LNCAP (cell line): Measurements from ENCODE around the gene SLC10A1.

ENCODE experiments used
- CTCF ChIP-seq: fragments of 450-650 bp; IDR thresholded peaks from 2 replicates; pipeline ENCODE4 v1.5.1; 2017; ENCODE audit warnings: mild to moderate bottlenecking

The SLC10A1 gene

DNA sequence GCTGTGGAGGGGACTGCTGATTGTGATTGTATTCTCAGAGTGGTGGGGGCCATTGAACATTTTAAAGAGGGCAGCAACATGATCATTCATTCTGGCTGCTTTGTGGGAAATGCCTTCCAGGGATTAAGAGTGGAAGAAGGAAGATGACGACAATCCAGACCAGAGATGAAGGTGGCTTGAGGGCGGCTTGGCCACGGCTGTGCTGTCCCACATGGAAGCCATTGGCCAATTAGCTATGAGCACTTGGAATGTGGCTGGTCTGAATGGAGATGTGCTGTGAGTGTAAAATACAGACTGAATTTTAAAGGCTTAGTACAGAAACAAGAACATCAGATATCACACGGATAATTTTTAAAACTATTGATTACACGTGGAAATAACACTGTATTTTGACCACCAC, 19.2 kb upstream of the SLC10A1 start:
- no peak for TF ChIP-seq CTCF

DNA sequence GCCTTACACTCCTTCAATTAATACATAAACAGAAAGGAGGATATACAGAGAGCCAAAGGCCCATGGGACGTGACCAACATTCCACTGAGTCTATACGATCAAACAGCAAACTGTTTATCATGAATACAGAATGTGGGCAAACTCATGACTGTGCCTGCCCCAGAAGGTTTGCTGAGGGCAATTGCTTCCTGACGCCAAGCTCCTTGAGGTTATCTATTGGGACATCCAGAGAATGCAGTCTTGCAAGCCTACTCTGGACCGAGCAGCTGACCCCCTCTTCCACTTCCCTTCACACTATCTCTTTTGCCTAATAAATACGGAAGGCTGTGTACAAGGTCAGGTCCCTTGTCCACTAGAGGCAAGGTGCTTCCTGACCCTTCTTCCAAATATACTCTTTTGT, 18.5 kb upstream of the SLC10A1 start:
- TF ChIP-seq CTCF, result no peak

GRCh38 chr14:69814397-69814796, 17.4 kb upstream of the SLC10A1 start:
- no peak for TF ChIP-seq CTCF

DNA sequence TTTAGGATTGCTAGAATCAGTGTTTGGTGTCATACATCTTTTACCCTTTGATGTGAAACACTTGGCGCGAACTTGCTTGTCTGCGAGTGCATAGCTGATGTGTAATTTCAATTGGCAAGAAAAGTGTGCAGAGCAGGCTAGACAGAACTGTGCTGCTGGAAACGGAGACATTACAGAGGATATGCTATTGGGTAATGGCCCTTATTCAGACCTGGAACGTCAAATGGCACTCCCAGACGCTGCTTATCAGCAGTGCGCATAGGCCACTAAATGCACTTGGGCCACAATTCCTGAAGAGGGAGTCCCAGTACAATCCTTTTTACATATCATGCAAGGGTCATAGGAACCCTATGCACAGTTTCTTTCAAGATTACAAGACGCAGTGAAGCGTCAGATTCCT, 15.7 kb upstream of the SLC10A1 start:
- peak; percentile 61 for TF ChIP-seq CTCF

- TF ChIP-seq CTCF, result no peak
Observed at GRCh38 chr14:69811868-69812252, 14.8 kb upstream of the SLC10A1 start.

DNA sequence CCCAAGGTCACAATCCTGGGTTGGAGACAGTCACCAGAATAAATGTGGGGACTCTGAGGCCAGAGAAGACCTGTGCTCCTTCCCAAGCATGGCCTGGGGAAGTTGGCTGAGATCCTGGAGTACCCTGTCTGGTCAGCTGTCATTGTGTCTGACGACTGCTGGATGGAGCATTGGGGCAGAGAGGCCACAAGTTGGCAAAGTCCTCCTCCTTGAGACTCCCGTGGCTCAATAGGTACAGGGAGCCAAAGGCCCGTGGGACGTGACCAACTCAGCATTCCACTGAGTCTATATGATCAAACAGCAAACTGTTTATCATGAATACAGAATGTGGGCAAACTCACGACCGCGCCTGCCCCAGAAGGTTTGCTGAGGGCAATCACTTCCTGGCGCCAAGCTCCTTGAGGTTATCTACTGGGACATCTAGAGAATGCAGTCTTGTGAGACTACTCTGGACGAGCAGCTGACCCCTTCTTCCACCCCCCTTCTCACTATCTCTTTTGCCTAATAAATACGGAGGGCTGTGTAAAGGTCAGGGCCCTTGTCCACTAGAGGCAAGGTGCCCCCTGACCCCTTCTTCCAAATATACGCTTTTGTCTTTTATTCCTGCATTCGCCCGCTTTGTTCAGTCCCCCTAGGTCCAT, 14.3 kb upstream of the SLC10A1 start:
- no peak for TF ChIP-seq CTCF

DNA sequence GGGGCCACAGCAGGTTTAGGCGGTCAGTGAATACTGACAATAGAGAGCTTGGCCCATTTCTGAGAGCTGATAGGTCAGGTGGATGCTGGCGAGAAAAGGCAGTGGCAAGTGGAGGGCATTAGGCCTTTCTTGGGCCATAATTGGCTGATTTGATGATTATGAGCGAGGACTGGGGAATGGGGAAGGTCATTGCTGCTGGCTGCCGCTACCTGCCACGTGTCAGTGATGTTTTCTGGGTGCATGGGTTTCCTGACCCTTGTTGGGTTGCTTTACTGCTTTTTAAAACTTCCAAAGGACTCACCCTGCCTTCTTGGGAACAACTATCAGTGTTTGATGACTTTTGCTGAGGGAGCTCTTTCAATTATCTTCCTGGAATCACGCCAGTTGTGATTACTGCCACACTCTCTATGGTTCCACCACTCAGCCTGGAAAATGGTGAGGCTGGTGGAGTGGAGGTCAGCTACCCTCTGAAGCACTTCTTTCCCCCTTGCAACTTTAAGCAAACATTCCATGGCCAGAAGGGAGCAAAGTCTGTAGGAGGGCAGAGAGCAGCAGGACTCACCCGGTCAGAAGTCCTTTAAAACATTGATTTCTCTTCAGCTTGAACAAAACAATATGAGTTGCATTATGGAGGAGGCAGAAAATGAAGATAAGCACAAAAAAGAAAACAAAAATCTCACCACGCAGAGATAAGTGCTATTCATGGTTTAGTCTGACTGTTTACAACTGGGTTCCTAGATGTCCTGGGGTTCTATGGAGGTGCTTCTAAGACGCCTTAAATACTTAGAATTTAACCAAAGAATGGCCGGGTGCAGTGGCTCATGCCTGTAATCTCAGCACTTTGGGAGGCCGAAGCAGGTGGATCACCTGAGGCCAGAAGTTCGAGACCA, 12.1 kb upstream of the SLC10A1 start:
- no peak for TF ChIP-seq CTCF
